HepG2 (cell line): Measurements from ENCODE around the gene CMTM1. TPM values are rescaled to one million over a fixed set of nuclear protein-coding genes. Genes with fewer than 3 reads are reported as not detected.

Experiments used
- ATAC-seq: fragments of 200-7000 bp; cut with Tn5 transposase; 3 replicates; pipeline ENCODE4 v1.9.1; 2020; ENCODE audit warnings: mild to moderate bottlenecking, moderate library complexity
- BruUV-seq: library from RNA; stranded (reverse); fragments of 400-500 nt; replicated peaks from 2 replicates; lab custom pipeline; 2021; lab: Mats Ljungman, UMichigan
- CTCF ChIA-PET: fragments of 300-600 bp; formaldehyde crosslinking; extraction: SDS; loops from one replicate; lab custom pipeline; 2021; ENCODE audit warnings: low total read pairs, inconsistent platforms, low intra/inter-chr PET ratio; lab: Yijun Ruan, JAX
- POLR2A ChIA-PET: fragments of 350-600 bp; sonication (Branson Sonifier 250); formaldehyde crosslinking; loops from one replicate; lab custom pipeline; 2020; ENCODE audit warnings: antibody characterized with exemption, inconsistent platforms; lab: Yijun Ruan, JAX
- DNase-seq: peaks from one replicate; pipeline ENCODE4 v3.0.0-alpha.2; 2015; ENCODE audit warnings: low spot score
- FAIRE-seq: peaks from 3 replicates; lab custom pipeline; 2011; peaks lifted over from hg19 to GRCh38; lab: Jason Lieb, UNC
- H2AFZ ChIP-seq: one replicate; pipeline ENCODE4 v1.6.1; 2011; ENCODE audit warnings: low read length, inconsistent platforms
- H3K27ac ChIP-seq: fragments of 300-600 bp; 3 replicates; pipeline ENCODE4 v1.8.0; 2011; ENCODE audit warnings: mixed run types, mild to moderate bottlenecking, mixed read lengths, low read length, inconsistent platforms; ENCODE audit not compliant: insufficient read depth; ENCODE audit errors: extremely low read length
- H3K27me3 ChIP-seq, 2 experiments: fragments of 200-600 bp in 1 of 2; 2 replicates in 1 of 2; 3 replicates in 1 of 2; pipeline versions ENCODE4 v1.6.0 to v1.8.0; 2011; ENCODE audit warnings: low read length in 2 of 2, mild to moderate bottlenecking in 2 of 2, moderate library complexity in 2 of 2, inconsistent platforms in 1 of 2; ENCODE audit not compliant: insufficient read depth in 2 of 2, control insufficient read depth in 1 of 2
- H3K36me3 ChIP-seq, 2 experiments: fragments of 200-600 bp in 1 of 2; replicated peaks in 1 of 2; 2 replicates in 1 of 2; 3 replicates in 1 of 2; pipeline versions ENCODE4 v1.5.1 to v1.8.0; 2011; ENCODE audit warnings: low read length in 2 of 2, inconsistent platforms in 1 of 2; ENCODE audit not compliant: insufficient read depth in 2 of 2, control insufficient read depth in 1 of 2
- H3K4me1 ChIP-seq: 2 replicates; pipeline ENCODE4 v1.5.1; 2012; ENCODE audit warnings: low read length, inconsistent platforms; ENCODE audit not compliant: insufficient read depth
- H3K4me2 ChIP-seq: 2 replicates; pipeline ENCODE4 v1.6.0; 2011; ENCODE audit warnings: low read depth, low read length, inconsistent platforms
- H3K4me3 ChIP-seq, 3 experiments: fragments of 200-600 bp in 1 of 3; sonication (generic), shearing (Covaris generic) in 1 of 3; replicated peaks in 1 of 3; 2 replicates each; pipeline ENCODE4 v1.5.1; 2011 to 2016; ENCODE audit warnings: low read length in 3 of 3, inconsistent platforms in 2 of 3, low read depth in 2 of 3, mild to moderate bottlenecking in 2 of 3, control low read depth in 1 of 3, mixed read lengths in 1 of 3; ENCODE audit not compliant: insufficient read depth in 1 of 3
- H3K79me2 ChIP-seq: one replicate; pipeline ENCODE4 v1.6.1; 2011; ENCODE audit warnings: low read length, inconsistent platforms; ENCODE audit not compliant: insufficient read depth
- H3K9ac ChIP-seq: 2 replicates; pipeline ENCODE4 v1.6.0; 2011; ENCODE audit warnings: mild to moderate bottlenecking, low read depth, low read length, inconsistent platforms; ENCODE audit not compliant: insufficient read depth
- H3K9me3 ChIP-seq: 2 replicates; pipeline ENCODE4 v1.5.1; 2012; ENCODE audit warnings: mild to moderate bottlenecking, low read length
- H4K20me1 ChIP-seq: 2 replicates; pipeline ENCODE4 v1.6.0; 2011; ENCODE audit warnings: inconsistent platforms, mild to moderate bottlenecking, low read length, moderate library complexity; ENCODE audit not compliant: insufficient read depth
- FUBP1 ChIP-seq: sonication (generic); formaldehyde crosslinking; IDR thresholded peaks from 2 replicates; pipeline ENCODE4 v1.5.1; 2020; ENCODE audit warnings: missing genetic modification reagents, mild to moderate bottlenecking, borderline replicate concordance
- HOMEZ ChIP-seq: IDR thresholded peaks from 2 replicates; pipeline ENCODE4 v1.6.1; 2016; ENCODE audit warnings: low read depth
- MTERF4 ChIP-seq: sonication (generic); formaldehyde crosslinking; IDR thresholded peaks from 2 replicates; pipeline ENCODE4 v1.8.0; 2023; ENCODE audit warnings: mild to moderate bottlenecking, missing genetic modification reagents
- NFAT5 ChIP-seq: sonication (generic); formaldehyde crosslinking; IDR thresholded peaks from 2 replicates; pipeline ENCODE4 v1.4.0; 2020; ENCODE audit warnings: missing genetic modification reagents
- PBX2 ChIP-seq: IDR thresholded peaks from 2 replicates; pipeline ENCODE4 v1.6.1; 2016; ENCODE audit warnings: control low read depth
- PRPF4 ChIP-seq: fragments of 200-400 bp; formaldehyde crosslinking; IDR thresholded peaks from 2 replicates; pipeline ENCODE4 v1.6.1; 2016; ENCODE audit warnings: low read length, low read depth; ENCODE audit not compliant: poor library complexity, severe bottlenecking
- RORA ChIP-seq: sonication (generic); formaldehyde crosslinking; IDR thresholded peaks from 2 replicates; pipeline ENCODE4 v1.5.0; 2020; ENCODE audit warnings: mild to moderate bottlenecking, missing genetic modification reagents, moderate library complexity
- SNAI1 ChIP-seq: sonication (generic); formaldehyde crosslinking; IDR thresholded peaks from 2 replicates; pipeline ENCODE4 v1.5.0; 2020; ENCODE audit warnings: mild to moderate bottlenecking, missing genetic modification reagents, borderline replicate concordance
- ZNF329 ChIP-seq: sonication (generic); formaldehyde crosslinking; IDR thresholded peaks from 2 replicates; pipeline ENCODE4 v1.9.0; 2021; ENCODE audit warnings: low read depth, mild to moderate bottlenecking, missing genetic modification reagents
- ZNF619 ChIP-seq: sonication (generic); formaldehyde crosslinking; IDR thresholded peaks from 2 replicates; pipeline ENCODE4 v1.4.0; 2020; ENCODE audit warnings: mild to moderate bottlenecking, missing genetic modification reagents
- ZNF83 ChIP-seq: sonication (generic); formaldehyde crosslinking; IDR thresholded peaks from 2 replicates; pipeline ENCODE4 v1.4.0; 2020; ENCODE audit warnings: missing genetic modification reagents, mild to moderate bottlenecking, borderline replicate concordance
- WGBS: methylation state at CpG from one replicate; pipeline ENCODE4 v1.1.6; 2017; ENCODE audit warnings: low lambda C conversion rate; 5-methylcytosine and 5-hydroxymethylcytosine counted together
- in situ Hi-C: cut with HindIII; loops from 2 replicates; pipeline ENCODE4 v1.10.0; 2017; ENCODE audit warnings: low pct_unique_long_range_greater_than_20kb; ENCODE audit not compliant: extremely low pct_ligation_motif_present
- intact Hi-C: fragments of 100-400 bp; cut with micrococcal nuclease; formaldehyde crosslinking; loops from one replicate; pipeline ENCODE4 v1.10.0; 2022; ENCODE audit not compliant: unreplicated experiment
- polyA plus RNA-seq, 8 experiments: library from polyadenylated mRNA; depleted of rRNA in 3 of 8; stranded (reverse) in 7 of 8; unstranded in 1 of 8; fragments of >200 nt; fragmentation: Illumina TruSeq in 4 of 8; extraction: Trizol in 4 of 8; gene quantifications; 2 replicates each; pipeline versions ENCODE4 v1.2.1 to v1.2.3, GENCODE V29; 2011 to 2016; ENCODE audit warnings: low read depth in 4 of 8, missing spikeins in 1 of 8, mixed read lengths in 1 of 8; ENCODE audit not compliant: insufficient read depth in 1 of 8
- total RNA-seq, 5 experiments: library from RNA; depleted of rRNA; stranded (reverse); fragments of >200 nt; fragmentation: Illumina TruSeq; extraction: Trizol; gene quantifications; 2 replicates each; pipeline ENCODE4 v1.2.3, GENCODE V29; 2016; ENCODE audit warnings: low read depth in 1 of 5

CMTM1 gene
- total and polyA plus RNA-seq, 2 of the 13 experiments (the other 11 are each of a cell fraction or from before 2014, with no cell fraction given), result 1.7 to 2.9 TPM

- intact Hi-C loops (loop anchor here (1.0 to 2.0 kb wide), 3 partner anchors 34 to 87 kb away; partner anchors contain the start of gene CMTM3), in situ Hi-C loops (no loop called here)
- 78% methylated on average over 8 of the region's 8 CpGs for WGBS
- ChIA-PET CTCF (no interaction called here), POLR2A (interaction anchor here (0.8 to 1.7 kb wide), 10 partner anchors 9 to 111 kb away, joined by 3 to 21 read pairs (median 4); partner anchors contain the start of genes CKLF, CMTM3 and TK2)
- H3K4me3 ChIP-seq, result peak overlapping the region; percentile 35 to 67 (median 43)
- peak overlapping the region; percentile 99 for H3K27ac ChIP-seq
- no peak overlapping the region for H2AFZ ChIP-seq
- H3K9me3 ChIP-seq, result no peaks in the 10 kb centered on the region
- H3K36me3 ChIP-seq, result 0 out of 5 replicates have a peak, but pooled peaks cover 0 to 4% of the 10 kb centered on the region in 2 experiments
- peak overlapping the region; percentile 97 for H3K4me2 ChIP-seq
- H3K9ac ChIP-seq, result peak overlapping the region; percentile 92
- peaks cover 54% of the 10 kb centered on the region for H3K4me1 ChIP-seq
- H3K79me2 ChIP-seq, result no peaks in the 10 kb centered on the region
- peak; percentile 4 for FAIRE-seq
- DNase-seq, result no peak
- no peak for ATAC-seq
- no peaks in the 10 kb centered on the region for H4K20me1 ChIP-seq
- no peaks in the 10 kb centered on the region for H3K27me3 ChIP-seq
- no TSS peak for BruUV-seq
- TF ChIP-seq HOMEZ (CRISPR knock-in tag), result 0 out of 2 replicates have a peak, but pooled peaks have one; percentile 5
- TF ChIP-seq RORA, result no peak
- TF ChIP-seq NFAT5 (CRISPR knock-in tag), result no peak
- TF ChIP-seq ZNF83 (CRISPR knock-in tag), result 0 out of 2 replicates have a peak, but pooled peaks have one; percentile 4
- TF ChIP-seq ZNF619 (CRISPR knock-in tag), result no peak
- 0 out of 2 replicates have a peak, but pooled peaks have one; percentile 59 for TF ChIP-seq FUBP1 (CRISPR knock-in tag)
- TF ChIP-seq MTERF4, result no peak
- peak; percentile 7; the same call in 1 of the 2 replicates for TF ChIP-seq ZNF329
- TF ChIP-seq PRPF4, result peak; percentile 84
- no peak for TF ChIP-seq PBX2 (CRISPR knock-in tag)
- TF ChIP-seq SNAI1 (CRISPR knock-in tag), result no peak
These were observed 48.5 kb upstream of the CMTM1 start for GRCh38 chr16:66517586-66518263.
